DLD1 (cell line): ENCODE results near the gene P2RX1.

Experiments
- in situ Hi-C: cut with HindIII; loops from 2 replicates; pipeline ENCODE4 v1.10.0; 2017; ENCODE audit warnings: low sequenced_read_pairs

Gene P2RX1

GRCh38 chr17:3907483-3908216, 8.6 kb downstream of the P2RX1 start:
- in situ Hi-C loops: no loop called here

GRCh38 chr17:3906881-3907280, 9.4 kb downstream of the P2RX1 start:
- in situ Hi-C loops: no loop called here

- in situ Hi-C loops: no loop called here
Measured at GRCh38 chr17:3905017-3905520, 11.2 kb downstream of the P2RX1 start.

GRCh38 chr17:3904501-3904900, 11.8 kb downstream of the P2RX1 start:
- in situ Hi-C loops: no loop called here

GRCh38 chr17:3903881-3904290, 12.4 kb downstream of the P2RX1 start:
- in situ Hi-C loops: no loop called here

GRCh38 chr17:3903051-3903825, 13.0 kb downstream of the P2RX1 start:
- in situ Hi-C loops: no loop called here

GRCh38 chr17:3900646-3901045, 15.6 kb downstream of the P2RX1 start:
- in situ Hi-C loops: no loop called here

- in situ Hi-C loops: no loop called here
Measured at GRCh38 chr17:3897731-3898130, 18.5 kb downstream of the P2RX1 start.

- in situ Hi-C loops: no loop called here
Measured at GRCh38 chr17:3896968-3897235, 19.4 kb downstream of the P2RX1 start.

- in situ Hi-C loops: no loop called here
Measured at GRCh38 chr17:3896108-3896967, 19.9 kb downstream of the P2RX1 start.

GRCh38 chr17:3895354-3895753, 20.9 kb downstream of the P2RX1 start:
- in situ Hi-C loops: no loop called here

- in situ Hi-C loops: no loop called here
Measured at GRCh38 chr17:3894911-3895343, 21.3 kb downstream of the P2RX1 start.

- in situ Hi-C loops: no loop called here
Measured at GRCh38 chr17:3894188-3894587, 22.1 kb downstream of the P2RX1 start.

- in situ Hi-C loops: no loop called here
Measured at GRCh38 chr17:3893720-3894116, 22.5 kb downstream of the P2RX1 start.

GRCh38 chr17:3893003-3893719, 23.1 kb downstream of the P2RX1 start, which contains the start of gene CAMKK1:
TSS of gene CAMKK1 (minus strand) at chr17:3893053. CDS start at chr17:3885687, 7,366 bp downstream.
- in situ Hi-C loops: no loop called here

- in situ Hi-C loops: no loop called here
Measured at GRCh38 chr17:3892095-3892998, 23.9 kb downstream of the P2RX1 start.

- in situ Hi-C loops: no loop called here
Measured at GRCh38 chr17:3891626-3892094, 24.6 kb downstream of the P2RX1 start.

GRCh38 chr17:3890878-3891219, 25.4 kb downstream of the P2RX1 start:
- in situ Hi-C loops: no loop called here

- in situ Hi-C loops: no loop called here
Measured at GRCh38 chr17:3890082-3890877, 26.0 kb downstream of the P2RX1 start.
